ENCODE data around the gene A2M.

GRCh38 chr12:9156119-9156518 lies 40.4 kb upstream of the A2M start:
- TF ChIP-seq CTCF (IDR thresholded peaks at IDR 0.05; ENCODE audit: insufficient read depth, low read depth, low read length) (no peak), EZH2 (IDR thresholded peaks at IDR 0.05; ENCODE audit: insufficient read depth, low read length) (no peak)
